ENCODE data around the gene EXOSC10.
"Not testable (repeated sequence)": the region's sequence is repeated elsewhere in the genome, so short reads cannot be mapped to it uniquely, and the experiment has no call there.

EXOSC10 gene

GRCh38 chr1:11109047-11109760, 9.5 kb upstream of the EXOSC10 start:
- DNase-seq (ENCODE audit: low spot score), result no peak

DNA sequence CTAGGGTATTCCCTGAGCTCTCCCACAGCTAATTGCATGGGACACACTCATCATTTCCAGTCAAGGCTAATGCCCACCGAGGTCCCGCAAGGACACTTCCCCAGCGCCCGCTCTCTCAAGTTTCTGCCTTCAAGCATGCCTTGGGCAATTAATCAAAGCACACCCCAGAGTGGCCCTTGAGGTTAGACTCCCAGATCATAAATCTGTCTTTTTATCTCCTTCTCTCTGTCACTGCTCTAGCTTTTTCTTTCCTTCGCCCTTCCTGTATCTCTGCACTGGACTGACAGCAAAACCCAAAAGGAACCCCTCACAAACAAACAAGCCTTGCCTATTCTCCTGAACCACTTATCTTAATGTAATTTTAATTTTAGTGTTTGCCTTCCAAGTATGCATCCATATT, 7.9 kb upstream of the EXOSC10 start:
- no peak for DNase-seq (ENCODE audit: low spot score)

- DNase-seq (ENCODE audit: low spot score), result no peak
Observed at GRCh38 chr1:11105586-11105985, 5.9 kb upstream of the EXOSC10 start.

DNA sequence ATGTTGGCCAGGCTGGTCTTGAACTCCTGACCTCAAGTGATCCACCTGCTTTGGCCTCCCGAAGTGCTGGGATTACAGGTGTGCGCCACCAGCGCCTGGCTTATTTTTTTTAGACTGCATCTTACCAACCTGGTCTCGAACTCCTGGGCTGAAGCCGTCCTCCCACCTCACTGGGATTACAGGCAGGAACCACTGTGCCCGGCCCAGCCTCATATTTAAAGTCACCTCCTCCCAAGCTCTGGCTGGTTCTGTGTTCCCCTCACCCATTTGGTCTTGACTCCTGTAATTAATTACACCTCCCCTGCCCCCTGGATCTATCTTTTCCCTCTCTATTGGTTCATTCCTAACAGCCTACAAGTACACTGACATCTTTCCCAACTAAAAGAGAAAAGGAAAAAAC, 1.7 kb upstream of the EXOSC10 start:
- no peak for DNase-seq (ENCODE audit: low spot score)

- not testable (repeated sequence) for DNase-seq (ENCODE audit: low spot score)
Observed at GRCh38 chr1:11100806-11101205, 1.1 kb upstream of the EXOSC10 start.

- DNase-seq (ENCODE audit: low spot score), result no peak
Observed at GRCh38 chr1:11100149-11100493, 452 bp upstream of the EXOSC10 start.

GRCh38 chr1:11098931-11099309, 749 bp downstream of the EXOSC10 start:
- DNase-seq (ENCODE audit: low spot score), result no peak

- DNase-seq (ENCODE audit: low spot score), result not testable (repeated sequence)
Observed at GRCh38 chr1:11083784-11084183, 15.9 kb downstream of the EXOSC10 start.

GRCh38 chr1:11080931-11081330, 18.7 kb downstream of the EXOSC10 start:
- no peak for DNase-seq (ENCODE audit: low spot score)

DNA sequence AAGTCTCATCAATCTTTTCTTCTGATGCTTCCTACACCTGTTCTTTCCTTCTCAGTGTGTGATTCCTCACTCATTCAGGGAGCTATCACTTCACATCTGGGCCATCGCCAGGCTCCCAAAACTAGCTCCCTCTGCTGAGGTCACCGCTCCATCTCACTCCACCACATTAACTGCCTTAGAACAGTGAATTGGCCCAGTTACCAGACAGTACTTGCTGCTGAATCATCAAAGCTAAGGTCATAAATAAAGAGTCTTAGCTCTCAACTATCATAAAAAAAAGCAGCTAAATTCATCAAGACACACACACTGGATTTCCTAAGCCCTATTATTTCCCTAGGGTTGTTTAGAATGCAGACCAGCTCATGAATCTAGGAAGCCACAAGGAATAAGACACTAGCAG, 21.0 kb downstream of the EXOSC10 start:
- DNase-seq (ENCODE audit: low spot score), result no peak

GRCh38 chr1:11073398-11073797, 26.3 kb downstream of the EXOSC10 start:
- DNase-seq (ENCODE audit: low spot score), result not testable (repeated sequence)

DNA sequence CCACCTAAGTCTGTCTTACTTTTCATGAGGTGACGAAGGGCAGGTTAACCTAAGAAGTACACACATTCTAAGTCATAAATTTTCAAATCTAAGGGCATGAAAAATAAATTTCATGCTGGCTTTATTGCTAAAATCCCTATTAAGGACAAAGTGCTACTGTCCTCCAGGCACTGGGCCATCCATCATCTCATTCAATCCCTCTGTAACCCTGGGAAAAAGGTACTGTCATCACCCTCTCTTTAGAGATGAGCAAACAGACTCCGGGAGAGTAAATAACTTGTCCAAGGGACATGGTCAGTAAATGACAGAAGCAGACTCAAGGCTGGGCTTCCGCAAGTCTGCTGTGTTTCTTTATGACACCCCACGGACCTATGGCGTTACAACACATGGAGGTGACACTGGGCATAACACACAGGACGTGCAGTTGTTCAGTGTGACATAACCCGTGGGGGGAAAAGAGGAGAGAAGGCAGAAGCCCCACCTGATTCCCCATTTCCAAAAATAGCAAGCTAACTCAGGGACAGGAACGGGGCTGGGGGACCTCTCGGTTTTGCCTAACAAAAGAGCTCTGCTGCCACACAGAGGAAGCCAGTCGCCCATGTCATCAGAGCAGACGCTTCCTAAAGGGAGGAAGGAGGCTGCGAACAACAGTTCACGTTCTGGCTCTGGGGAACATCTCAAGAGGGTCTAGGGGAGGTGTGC, 27.3 kb downstream of the EXOSC10 start:
- no peak for DNase-seq (ENCODE audit: low spot score)

DNA sequence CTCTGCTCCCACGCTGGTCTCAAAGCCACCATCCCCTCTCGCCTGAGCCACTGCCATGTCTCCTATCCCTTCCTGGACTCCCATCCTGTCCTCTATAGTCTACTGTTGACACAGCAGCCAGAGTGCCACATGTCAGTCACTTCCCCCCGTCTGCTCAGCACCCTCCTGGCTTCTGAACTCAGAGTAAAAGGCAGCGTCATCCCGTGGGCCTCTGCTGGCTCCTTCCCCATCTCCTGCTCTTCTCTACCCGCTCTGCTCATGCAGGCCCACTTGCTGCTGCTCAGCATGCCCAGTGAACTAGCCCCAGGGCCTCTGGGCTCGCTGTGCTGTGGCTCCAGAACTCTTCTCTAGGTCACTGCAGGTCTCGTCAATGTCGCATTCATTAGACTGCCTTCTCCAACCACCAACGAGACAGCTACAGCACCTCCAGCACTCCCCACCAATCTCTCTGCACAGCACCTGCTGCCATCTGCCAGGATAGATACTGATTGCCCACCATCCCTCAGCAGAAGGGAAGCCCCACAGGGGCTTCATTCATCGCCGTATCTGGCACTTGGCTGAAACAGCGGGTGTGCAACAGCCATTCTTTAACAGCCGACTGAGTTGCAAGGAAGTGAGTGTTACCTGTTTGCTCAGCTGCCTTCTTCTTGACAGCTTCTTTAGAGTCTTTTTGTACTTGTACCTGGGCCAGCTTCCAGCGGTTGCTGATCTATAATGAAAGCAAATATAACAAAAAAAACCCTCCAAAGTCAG, 28.0 kb downstream of the EXOSC10 start:
- no peak for DNase-seq (ENCODE audit: low spot score)

GRCh38 chr1:11070876-11071275, 28.8 kb downstream of the EXOSC10 start:
- DNase-seq (ENCODE audit: low spot score), result no peak

- no peak for DNase-seq (ENCODE audit: low spot score)
Observed at GRCh38 chr1:11068600-11069473, 30.8 kb downstream of the EXOSC10 start.

GRCh38 chr1:11067716-11068599, 31.7 kb downstream of the EXOSC10 start:
- no peak for DNase-seq (ENCODE audit: low spot score)

GRCh38 chr1:11065796-11066195, 33.9 kb downstream of the EXOSC10 start:
- DNase-seq (ENCODE audit: low spot score), result no peak

- DNase-seq (ENCODE audit: low spot score), result no peak
Observed at GRCh38 chr1:11064942-11065341, 34.7 kb downstream of the EXOSC10 start.

GRCh38 chr1:11063937-11064537, 35.6 kb downstream of the EXOSC10 start:
- DNase-seq (ENCODE audit: low spot score), result not testable (repeated sequence)

DNA sequence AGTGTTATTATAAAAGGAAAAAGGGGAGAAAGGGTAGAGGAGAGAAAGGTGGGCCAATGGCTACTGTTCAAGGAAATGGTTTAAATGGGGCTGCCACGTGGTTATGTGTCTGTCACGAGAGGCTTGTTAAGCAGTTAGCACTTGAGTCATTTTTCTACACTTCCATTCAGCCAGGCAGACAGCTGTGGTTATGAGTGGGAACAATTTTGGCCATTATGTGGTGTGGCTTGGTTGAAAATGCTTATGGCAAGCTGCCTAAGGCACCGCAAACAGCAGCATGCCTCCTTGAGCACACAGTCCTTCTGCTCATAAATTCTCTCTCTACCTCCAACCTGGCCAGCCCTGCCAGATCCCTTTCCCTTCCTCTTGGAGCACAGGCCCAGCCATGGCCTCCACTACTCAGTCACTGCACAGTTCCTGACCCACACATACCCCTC, 36.7 kb downstream of the EXOSC10 start:
- DNase-seq (ENCODE audit: low spot score), result no peak
